GM23338 (cell line): ENCODE data around the gene CIAO1. TPM values are rescaled to one million over a fixed set of nuclear protein-coding genes. Genes with fewer than 3 reads are reported as not detected.

Source experiments
- ATAC-seq: fragments of 200-7000 bp; cut with Tn5 transposase; 3 replicates; pipeline ENCODE4 v1.9.1; 2020
- DNase-seq: peaks from one replicate; pipeline ENCODE4 v3.0.0-alpha.2; 2015; ENCODE audit warnings: low spot score
- H2AFZ ChIP-seq: fragments of 200-600 bp; sonication (generic); 2 replicates; pipeline ENCODE4 v1.8.0; 2016; ENCODE audit warnings: antibody characterized with exemption, mild to moderate bottlenecking, moderate library complexity
- H3F3A ChIP-seq: fragments of 200-600 bp; sonication (generic); replicated peaks from 2 replicates; pipeline ENCODE4 v1.8.0; 2017; ENCODE audit warnings: antibody characterized with exemption, mixed run types, low read depth
- H3K27ac ChIP-seq: fragments of 200-600 bp; sonication (generic); 2 replicates; pipeline ENCODE4 v1.6.1; 2016; ENCODE audit warnings: low read depth
- H3K27me3 ChIP-seq: fragments of 200-600 bp; sonication (generic); 2 replicates; pipeline ENCODE4 v1.8.0; 2016; ENCODE audit warnings: mild to moderate bottlenecking, mixed run types, moderate library complexity; ENCODE audit not compliant: insufficient read depth
- H3K36me3 ChIP-seq: fragments of 200-600 bp; sonication (generic); 2 replicates; pipeline ENCODE4 v1.8.0; 2016; ENCODE audit warnings: mild to moderate bottlenecking; ENCODE audit not compliant: insufficient read depth
- H3K4me1 ChIP-seq: fragments of 200-600 bp; sonication (generic); 2 replicates; pipeline ENCODE4 v1.8.0; 2016; ENCODE audit warnings: mild to moderate bottlenecking, moderate library complexity; ENCODE audit not compliant: insufficient read depth
- H3K4me2 ChIP-seq: fragments of 200-600 bp; sonication (generic); 2 replicates; pipeline ENCODE4 v1.7.1; 2017; ENCODE audit warnings: mixed run types
- H3K4me3 ChIP-seq: fragments of 200-600 bp; sonication (generic); 2 replicates; pipeline ENCODE4 v1.6.1; 2016; ENCODE audit warnings: mixed run types
- H3K79me2 ChIP-seq: fragments of 200-600 bp; sonication (generic); replicated peaks from 2 replicates; pipeline ENCODE4 v1.8.0; 2017; ENCODE audit warnings: mild to moderate bottlenecking; ENCODE audit not compliant: insufficient read depth
- H3K9me2 ChIP-seq: fragments of 200-600 bp; sonication (generic); 2 replicates; pipeline ENCODE4 v1.8.0; 2017; ENCODE audit not compliant: insufficient read depth
- H4K20me1 ChIP-seq: fragments of 200-600 bp; sonication (generic); replicated peaks from 2 replicates; pipeline ENCODE4 v1.8.0; 2017; ENCODE audit warnings: mild to moderate bottlenecking; ENCODE audit not compliant: insufficient read depth
- H3K27ac Mint-ChIP-seq: 2 replicates; pipeline ENCODE4 v1.8.0; 2020; ENCODE audit warnings: inconsistent platforms, mild to moderate bottlenecking, moderate library complexity, mixed read lengths
- H3K27me3 Mint-ChIP-seq: 3 replicates; pipeline ENCODE4 v1.8.0; 2022; ENCODE audit warnings: low read depth, mild to moderate bottlenecking, moderate library complexity, mixed read lengths, inconsistent platforms; ENCODE audit not compliant: insufficient read depth, poor library complexity
- H3K36me3 Mint-ChIP-seq: 3 replicates; pipeline ENCODE4 v1.8.0; 2021; ENCODE audit warnings: low read depth, mild to moderate bottlenecking, inconsistent platforms, moderate library complexity, mixed read lengths
- H3K4me1 Mint-ChIP-seq: 3 replicates; pipeline ENCODE4 v1.8.0; 2020; ENCODE audit warnings: mild to moderate bottlenecking, inconsistent platforms, mixed read lengths
- H3K4me3 Mint-ChIP-seq: 3 replicates; pipeline ENCODE4 v1.8.0; 2021; ENCODE audit warnings: moderate library complexity, mild to moderate bottlenecking, inconsistent platforms, mixed read lengths
- H3K9me3 Mint-ChIP-seq: 3 replicates; pipeline ENCODE4 v1.8.0; 2020; ENCODE audit warnings: moderate library complexity, mild to moderate bottlenecking, inconsistent platforms, mixed read lengths
- CREB1 ChIP-seq: fragments of 250-450 bp; sonication (Bioruptor Pico); IDR thresholded peaks from 2 replicates; pipeline ENCODE4 v1.5.0; 2020; ENCODE audit warnings: low read depth, mild to moderate bottlenecking, moderate library complexity
- EZH2 ChIP-seq: fragments of 200-600 bp; sonication (generic); IDR thresholded peaks from one replicate; pipeline ENCODE4 v1.8.0; 2017; ENCODE audit warnings: antibody characterized with exemption, mild to moderate bottlenecking, low read depth; ENCODE audit not compliant: unreplicated experiment
- JUNB ChIP-seq: IDR thresholded peaks from one replicate; pipeline ENCODE4 v1.6.1; 2016; ENCODE audit warnings: antibody characterized with exemption; ENCODE audit not compliant: unreplicated experiment
- REST ChIP-seq: IDR thresholded peaks from one replicate; pipeline ENCODE4 v1.6.1; 2018; ENCODE audit warnings: antibody characterized with exemption; ENCODE audit not compliant: unreplicated experiment
- ZNF462 ChIP-seq: fragments of 250-450 bp; sonication (Bioruptor Pico); IDR thresholded peaks from 2 replicates; pipeline ENCODE4 v1.5.0; 2020; ENCODE audit warnings: mild to moderate bottlenecking, moderate library complexity
- polyA plus RNA-seq: library from polyadenylated mRNA; unstranded; fragments of >200 nt; fragmentation: Nextera tagmentation; extraction: Ambion mirVana; gene quantifications from 2 replicates; pipeline ENCODE4 v1.2.1, GENCODE V29; 2016
- total RNA-seq: library from RNA; depleted of rRNA; stranded (reverse); fragments of >200 nt; shearing (Covaris generic); gene quantifications from 2 replicates; pipeline ENCODE4 v1.2.3, GENCODE V29; 2014

Gene CIAO1
- total and polyA plus RNA-seq, 2 experiments from 2014 or later = 48.8 to 119 TPM

GRCh38 chr2:96254571-96254970, 11.5 kb upstream of the CIAO1 start (continued):
- TF ChIP-seq ZNF462 (CRISPR knock-in tag) = no peak
- no peak for TF ChIP-seq JUNB

GRCh38 chr2:96256611-96257113, 9.4 kb upstream of the CIAO1 start:
- H2AFZ ChIP-seq = no peak overlapping the region
- H3K27me3 ChIP-seq = no peaks in the 10 kb centered on the region
- DNase-seq (no peak), ATAC-seq (no peak)
- no peaks in the 10 kb centered on the region for H3K9me2 ChIP-seq
- peaks cover 13% of the 10 kb centered on the region; the same call in 1 of the 2 replicates for H3K79me2 ChIP-seq
- Mint-ChIP-seq H3K36me3 (peaks cover 22% of the 10 kb centered on the region), H3K27ac (no peak overlapping the region), H3K4me1 (peaks cover 10% of the 10 kb centered on the region), H3K4me3 (no peak overlapping the region), H3K27me3 (peaks cover 5% of the 10 kb centered on the region), H3K9me3 (no peaks in the 10 kb centered on the region)
- no peak overlapping the region for H3K27ac ChIP-seq
- no peaks in the 10 kb centered on the region for H3F3A ChIP-seq
- peaks cover 19% of the 10 kb centered on the region for H4K20me1 ChIP-seq
- no peaks in the 10 kb centered on the region; the same call in 1 of the 2 replicates for H3K4me1 ChIP-seq
- no peak overlapping the region for H3K4me3 ChIP-seq
- H3K36me3 ChIP-seq = peaks cover 11% of the 10 kb centered on the region; the same call in 1 of the 2 replicates
- no peak overlapping the region for H3K4me2 ChIP-seq
- TF ChIP-seq REST (no peak), EZH2 (no peak), ZNF462 (CRISPR knock-in tag) (no peak), CREB1 (CRISPR knock-in tag) (no peak)
